GM19395 (cell line): ENCODE data around the gene SENP6.
"Not testable (repeated sequence)": the region's sequence is repeated elsewhere in the genome, so short reads cannot be mapped to it uniquely, and the experiment has no call there.

Source experiments
- ATAC-seq: cut with Tn5 transposase; IDR thresholded peaks from one replicate; pipeline ENCODE4 v1.9.1; 2021; ENCODE audit warnings: mild to moderate bottlenecking, moderate library complexity; ENCODE audit not compliant: unreplicated experiment

Gene SENP6

GRCh38 chr6:75601304-75602245 lies at the start of gene SENP6:
Gene SENP6 (plus strand): TSS chr6:75601880. CDS start chr6:75602525, 645 bp downstream.
- ATAC-seq: peak; percentile 70

- ATAC-seq: no peak
These were observed 45.4 kb upstream of the SENP6 start for GRCh38 chr6:75556240-75556639.

DNA sequence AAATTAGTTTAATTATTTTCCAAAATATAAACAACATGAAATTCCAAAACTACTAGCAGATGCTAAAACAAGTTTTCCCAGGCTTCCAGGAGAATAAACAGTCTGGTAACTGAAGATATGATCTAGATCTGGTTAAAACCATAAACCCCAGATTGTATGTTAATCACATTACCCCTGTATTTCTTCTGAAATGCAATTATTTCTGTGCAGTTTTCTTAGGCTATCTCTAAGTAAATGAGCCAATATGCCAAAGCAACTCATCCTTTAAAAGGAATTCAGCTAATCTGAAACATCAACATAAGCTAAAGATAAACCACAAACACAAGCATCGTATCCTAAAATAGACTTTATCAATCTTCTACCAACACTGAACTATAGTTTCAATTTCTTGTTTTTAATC lies 44.6 kb upstream of the SENP6 start:
- ATAC-seq: no peak

- ATAC-seq: peak; percentile 92
These were observed 38.6 kb upstream of the SENP6 start for GRCh38 chr6:75563032-75563431.

- ATAC-seq: no peak
These were observed 35.4 kb upstream of the SENP6 start for GRCh38 chr6:75566137-75566767.

- ATAC-seq: no peak
These were observed 33.6 kb upstream of the SENP6 start for GRCh38 chr6:75568100-75568499.

DNA sequence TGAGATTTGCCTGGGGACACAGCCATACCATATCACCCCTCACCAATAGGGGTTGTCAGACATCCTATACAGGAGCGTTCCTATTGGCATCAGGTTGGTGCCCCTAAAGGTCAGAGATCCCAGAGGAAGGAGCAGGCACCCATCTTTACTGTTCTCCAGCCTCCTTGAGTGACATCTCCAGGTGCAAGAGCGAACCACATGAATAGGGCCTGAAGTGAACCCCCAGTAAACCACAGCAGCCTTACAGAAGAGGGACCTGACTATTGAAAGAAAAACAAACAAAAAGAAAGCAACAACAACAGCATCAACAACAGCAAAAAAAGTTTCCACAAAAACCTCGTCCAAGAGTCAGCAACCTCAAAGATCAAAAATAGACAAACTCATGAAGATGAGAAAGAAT lies 32.7 kb upstream of the SENP6 start:
- no peak for ATAC-seq

DNA sequence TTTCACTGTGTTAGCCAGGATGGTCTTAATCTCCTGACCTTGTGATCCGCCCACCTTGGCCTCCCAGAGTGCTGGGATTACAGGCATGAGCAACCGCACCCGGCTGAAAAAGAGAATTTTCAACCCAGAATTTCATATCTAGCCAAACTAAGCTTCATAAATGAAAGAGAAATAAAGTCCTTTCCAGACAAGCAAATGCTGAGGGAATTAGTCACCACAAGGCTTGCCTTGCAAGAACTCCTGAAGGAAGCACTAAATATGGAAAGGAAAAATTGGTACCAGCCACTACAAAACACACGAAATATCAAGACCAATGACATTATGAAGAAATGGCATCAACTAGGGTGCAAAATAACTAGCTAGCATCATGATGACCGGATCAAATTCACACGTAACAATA lies 31.0 kb upstream of the SENP6 start:
- not testable (repeated sequence) for ATAC-seq

DNA sequence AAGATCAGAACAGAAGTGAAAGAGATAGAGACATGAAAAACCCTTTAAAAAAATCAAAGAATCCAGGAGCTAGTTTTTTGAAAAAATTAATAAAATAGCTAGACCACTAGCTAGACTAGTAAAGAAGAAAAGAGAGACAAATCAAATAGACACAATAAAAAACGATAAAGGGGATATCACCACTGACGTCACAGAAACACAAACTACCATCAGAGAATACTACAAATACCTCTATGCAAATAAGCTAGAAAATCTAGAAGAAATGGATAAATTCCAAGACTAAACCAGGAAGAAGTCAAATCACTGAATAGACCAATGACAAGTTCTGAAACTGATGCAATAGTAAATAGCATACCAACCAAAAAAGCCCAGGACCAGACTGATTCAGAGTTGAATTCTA lies 29.6 kb upstream of the SENP6 start:
- ATAC-seq: no peak

DNA sequence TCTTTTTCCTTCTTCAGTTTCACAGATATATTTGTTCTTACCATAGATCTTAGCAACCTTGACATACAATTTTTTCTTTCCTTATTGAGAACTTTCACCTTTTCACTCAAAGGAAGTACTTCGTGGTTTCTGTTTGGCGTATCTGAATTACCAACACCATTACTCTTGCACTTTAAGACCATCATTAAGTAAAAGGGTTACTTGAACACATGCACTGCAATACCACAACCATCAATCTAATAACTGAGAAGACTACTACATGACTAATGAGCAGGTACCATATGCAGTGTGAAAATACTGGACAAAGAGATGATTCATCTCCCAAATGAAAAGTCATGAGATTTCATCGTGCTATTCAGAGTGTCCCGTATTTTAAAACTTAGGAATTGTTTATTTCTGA lies 21.7 kb upstream of the SENP6 start:
- ATAC-seq: peak; percentile 91

DNA sequence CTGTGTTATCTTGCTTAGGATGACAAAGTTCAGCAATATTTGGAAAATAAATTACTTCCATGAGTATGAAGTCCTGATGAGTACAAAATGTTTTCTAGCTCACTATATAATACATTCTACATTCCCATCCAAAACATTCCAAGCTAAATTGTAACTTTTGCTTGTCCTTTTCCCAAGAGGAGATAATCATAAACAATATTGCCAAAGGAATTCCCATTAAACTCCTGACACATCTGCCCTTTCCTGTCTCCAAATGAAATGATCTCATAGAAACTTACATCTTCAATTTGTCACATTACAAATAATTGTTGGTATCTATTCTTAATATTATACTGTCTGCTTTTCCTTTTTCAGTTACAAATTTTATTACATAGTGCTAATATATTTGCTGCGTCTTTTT lies 20.4 kb upstream of the SENP6 start:
- ATAC-seq: no peak

GRCh38 chr6:75584552-75584951 lies 17.1 kb upstream of the SENP6 start:
- not testable (repeated sequence) for ATAC-seq

DNA sequence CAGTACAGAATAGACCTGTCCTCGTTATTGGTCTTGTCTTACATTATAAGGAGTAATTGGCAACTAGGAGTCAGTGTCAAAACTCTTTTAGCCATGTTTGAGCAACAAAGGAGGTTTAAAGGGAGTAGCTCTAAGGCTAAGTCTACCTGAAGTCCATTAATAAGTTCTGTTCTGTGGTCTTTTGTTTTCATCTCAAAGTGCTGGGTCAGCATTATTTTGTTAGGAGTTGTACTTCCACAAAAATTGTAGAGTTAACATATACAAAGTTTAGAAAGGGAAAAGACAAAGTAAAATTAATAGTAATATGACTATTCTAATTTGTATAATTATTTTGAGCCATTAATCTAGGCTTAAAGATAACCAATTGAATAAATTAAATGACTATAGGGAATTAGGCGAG lies 12.7 kb upstream of the SENP6 start:
- no peak for ATAC-seq

DNA sequence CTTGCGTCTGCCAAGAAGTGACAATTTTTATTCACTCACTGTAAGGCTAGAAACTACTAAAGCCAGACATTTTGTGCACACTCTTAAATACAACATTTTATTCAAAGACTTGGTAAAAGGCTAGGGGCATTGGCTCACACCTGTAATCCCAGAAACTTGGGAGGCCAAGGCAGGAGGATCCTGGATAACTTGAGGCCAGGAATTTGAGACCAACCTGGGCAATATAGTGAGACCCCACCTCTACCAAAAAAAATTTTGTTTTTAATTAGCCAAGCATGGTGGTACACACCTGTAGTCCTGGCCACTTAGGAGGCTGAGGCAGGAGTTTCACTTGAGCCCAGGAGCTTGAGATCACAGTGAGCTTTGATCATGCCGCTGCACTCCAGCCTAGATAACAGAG lies 11.3 kb upstream of the SENP6 start:
- no peak for ATAC-seq

GRCh38 chr6:75596380-75596779 lies 5.3 kb upstream of the SENP6 start:
- not testable (repeated sequence) for ATAC-seq

- no peak for ATAC-seq
These were observed 912 bp upstream of the SENP6 start for GRCh38 chr6:75600768-75601167.

GRCh38 chr6:75602246-75603105 lies 796 bp downstream of the SENP6 start:
- ATAC-seq: peak; percentile 48

GRCh38 chr6:75603106-75603420 lies 1.4 kb downstream of the SENP6 start:
- no peak for ATAC-seq

- ATAC-seq: no peak
These were observed 2.6 kb downstream of the SENP6 start for GRCh38 chr6:75604294-75604693.

DNA sequence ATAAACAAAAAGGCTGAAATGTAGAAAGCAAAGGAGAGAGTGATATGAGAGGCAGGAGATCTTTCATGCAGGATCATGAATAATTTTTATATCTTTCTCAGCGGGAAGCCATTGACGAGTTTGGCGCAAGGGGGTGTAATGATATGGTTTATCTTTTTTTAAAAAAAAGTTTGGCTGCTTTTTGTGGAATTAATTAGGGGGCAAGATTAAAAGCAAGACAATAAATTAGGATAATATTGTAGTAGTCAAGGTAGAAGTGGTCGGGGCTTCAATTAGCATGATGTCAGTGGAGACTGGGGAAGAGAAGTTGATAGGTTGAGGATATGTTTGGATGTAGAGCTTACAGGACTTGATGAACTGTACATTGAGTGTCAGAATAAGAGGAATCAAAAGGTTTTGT lies 4.0 kb downstream of the SENP6 start:
- no peak for ATAC-seq

- ATAC-seq: no peak
These were observed 6.6 kb downstream of the SENP6 start for GRCh38 chr6:75608304-75608703.
